ENCODE measurements around the gene NFKBIE. TPM values are rescaled to one million over a fixed set of nuclear protein-coding genes. Genes with fewer than 3 reads are reported as not detected.

Gene NFKBIE
- total RNA-seq, 1 donor from 2014 or later: 7.2 TPM

GRCh38 chr6:44297063-44298038 is 32.0 kb upstream of the NFKBIE start:
- DNase-seq: no peak

- DNase-seq: no peak
Measured at GRCh38 chr6:44294832-44295791, 29.8 kb upstream of the NFKBIE start.

GRCh38 chr6:44292661-44293365 is 27.5 kb upstream of the NFKBIE start:
- no peak for DNase-seq

- no peak for DNase-seq
Measured at GRCh38 chr6:44291841-44292240, 26.5 kb upstream of the NFKBIE start.

- DNase-seq: no peak
Measured at GRCh38 chr6:44289726-44290260, 24.4 kb upstream of the NFKBIE start.

GRCh38 chr6:44286747-44287146 is 21.4 kb upstream of the NFKBIE start:
- no peak for DNase-seq

GRCh38 chr6:44286285-44286565 is 20.9 kb upstream of the NFKBIE start:
- DNase-seq: no peak

GRCh38 chr6:44285552-44286284 is 20.4 kb upstream of the NFKBIE start:
- DNase-seq: no peak

- DNase-seq: no peak
Measured at GRCh38 chr6:44284867-44285266, 19.5 kb upstream of the NFKBIE start.

GRCh38 chr6:44284121-44284520 is 18.8 kb upstream of the NFKBIE start:
- DNase-seq: no peak

GRCh38 chr6:44278774-44279697 is 13.7 kb upstream of the NFKBIE start:
- no peak for DNase-seq

GRCh38 chr6:44278315-44278714 is 13.0 kb upstream of the NFKBIE start:
- no peak for DNase-seq

GRCh38 chr6:44277763-44278162 is 12.4 kb upstream of the NFKBIE start:
- no peak for DNase-seq

- DNase-seq: no peak
Measured at GRCh38 chr6:44276667-44277640, 11.6 kb upstream of the NFKBIE start.

- no peak for DNase-seq
Measured at GRCh38 chr6:44275749-44276648, 10.6 kb upstream of the NFKBIE start.

GRCh38 chr6:44275271-44275748 is 10.0 kb upstream of the NFKBIE start:
- DNase-seq: no peak

GRCh38 chr6:44273617-44274016 is 8.3 kb upstream of the NFKBIE start:
- no peak for DNase-seq

All from skin of body (tissue), 2 donors.